SU-DHL-6 (cell line): ENCODE data around the gene TRIM22.

Source experiments
- CTCF ChIP-seq: fragments of 200-600 bp; sonication (generic); IDR thresholded peaks from one replicate; pipeline ENCODE4 v1.5.1; 2017; ENCODE audit warnings: antibody characterized with exemption, mild to moderate bottlenecking, low read length, moderate library complexity; ENCODE audit not compliant: insufficient read depth, poor library complexity, severe bottlenecking
- EZH2phosphoT487 ChIP-seq: fragments of 200-600 bp; sonication (generic), shearing (Covaris generic); conservative IDR thresholded peaks from 2 replicates; pipeline ENCODE4 v1.6.1; 2018; ENCODE audit warnings: mild to moderate bottlenecking, antibody characterized with exemption, low read length, moderate library complexity, mixed read lengths

GRCh38 chr11:5749836-5750235 lies 60.2 kb downstream of the TRIM22 start:
- no peak for TF ChIP-seq CTCF
- TF ChIP-seq EZH2phosphoT487, result no peak
